HT-29 (cell line): ENCODE results near the gene TMEM184B. TPM values are rescaled to one million over a fixed set of nuclear protein-coding genes. Genes with fewer than 3 reads are reported as not detected.

Source experiments
- DNase-seq: peaks from one replicate; pipeline ENCODE4 v3.0.0-alpha.2; 2015; ENCODE audit warnings: low spot score
- total RNA-seq: library from RNA; depleted of rRNA; stranded (reverse); fragments of >200 nt; shearing (Covaris generic); gene quantifications from 2 replicates; pipeline ENCODE4 v1.2.3, GENCODE V29; 2014; rRNA removed

The TMEM184B gene
- total RNA-seq, result 26.9 and 30.7 TPM in 2 replicates

- peak; percentile 67 for DNase-seq
Observed at GRCh38 chr22:38272373-38273134, at the start of gene TMEM184B. TSS of gene TMEM184B (minus strand) at chr22:38273010. CDS start at chr22:38247961, 25,049 bp downstream.

GRCh38 chr22:38320605-38321402 lies 48.0 kb upstream of the TMEM184B start:
- DNase-seq, result no peak

- no peak for DNase-seq
Observed at GRCh38 chr22:38318792-38319773, 46.3 kb upstream of the TMEM184B start.

- peak; percentile 78 for DNase-seq
Observed at GRCh38 chr22:38317995-38318715, 45.3 kb upstream of the TMEM184B start.

- DNase-seq, result peak; percentile 53
Observed at GRCh38 chr22:38317122-38317994, 44.5 kb upstream of the TMEM184B start, which contains the start of gene CSNK1E. TSS of gene CSNK1E (minus strand) at chr22:38317433. CDS start at chr22:38314157, 3,276 bp downstream.

GRCh38 chr22:38316364-38317121 lies 43.7 kb upstream of the TMEM184B start:
- DNase-seq, result peak; percentile 36

- DNase-seq, result no peak
Observed at GRCh38 chr22:38315823-38316363, 43.1 kb upstream of the TMEM184B start.

- no peak for DNase-seq
Observed at GRCh38 chr22:38314933-38315822, 42.4 kb upstream of the TMEM184B start.

- DNase-seq, result no peak
Observed at GRCh38 chr22:38314051-38314932, 41.5 kb upstream of the TMEM184B start.

GRCh38 chr22:38313384-38313955 lies 40.7 kb upstream of the TMEM184B start:
- DNase-seq, result no peak

GRCh38 chr22:38312261-38312800 lies 39.5 kb upstream of the TMEM184B start:
- DNase-seq, result no peak

- no peak for DNase-seq
Observed at GRCh38 chr22:38311323-38311620, 38.5 kb upstream of the TMEM184B start.

GRCh38 chr22:38310518-38311322 lies 37.9 kb upstream of the TMEM184B start:
- DNase-seq, result no peak

GRCh38 chr22:38309614-38310517 lies 37.1 kb upstream of the TMEM184B start:
- DNase-seq, result no peak
